Sigmoid colon (tissue), 3 donors: Measurements from ENCODE around the gene CDKN3.

Source experiments
- CTCF ChIP-seq, 4 experiments: fragments of 450-650 bp in 3 of 4; fragments of 200-600 bp in 1 of 4; IDR thresholded peaks; one replicate each; pipeline ENCODE4 v1.5.1; 2016 to 2019; ENCODE audit warnings: antibody characterized with exemption in 4 of 4, mild to moderate bottlenecking in 3 of 4, moderate library complexity in 2 of 4
- POLR2A ChIP-seq, 2 donors: fragments of 450-650 bp; IDR thresholded peaks; one replicate each; pipeline ENCODE4 v1.6.1; 2016; ENCODE audit warnings: antibody characterized with exemption in 2 of 2, mild to moderate bottlenecking in 2 of 2, moderate library complexity in 2 of 2

GRCh38 chr14:54360667-54361066 is 36.1 kb upstream of the CDKN3 start:
- TF ChIP-seq POLR2A (IDR thresholded peaks at IDR 0.05) (no peak), CTCF (IDR thresholded peaks at IDR 0.05) (no peak)
